GM10248 (cell line): ENCODE measurements around the gene CTF1.
A peak's percentile ranks its signal among the peaks of the same experiment; 100 is the strongest.
"Not testable (repeated sequence)": the region's sequence is repeated elsewhere in the genome, so short reads cannot be mapped to it uniquely, and the experiment has no call there.

Experiments used
- CTCF ChIA-PET: fragments of 300-600 bp; sonication (Branson Sonifier 250); formaldehyde crosslinking; extraction: SDS; loops from one replicate; lab custom pipeline; 2021; ENCODE audit warnings: antibody characterized with exemption; lab: Yijun Ruan, JAX
- POLR2A ChIA-PET: fragments of 350-650 bp; sonication (Branson Sonifier 250); formaldehyde crosslinking; extraction: SDS; loops from one replicate; lab custom pipeline; 2020; ENCODE audit warnings: antibody characterized with exemption; lab: Yijun Ruan, JAX
- DNase-seq: peaks from one replicate; pipeline ENCODE4 v3.0.0; 2012; ENCODE audit errors: extremely low spot score
- TF ChIP-seq, protein P1 (sequence below): IDR thresholded peaks from 2 replicates; pipeline ENCODE4 v1.5.1; 2012; ENCODE audit warnings: mild to moderate bottlenecking, low read depth; ENCODE audit errors: extremely low read depth, missing control alignments, control extremely low read depth

Gene CTF1, protein sequence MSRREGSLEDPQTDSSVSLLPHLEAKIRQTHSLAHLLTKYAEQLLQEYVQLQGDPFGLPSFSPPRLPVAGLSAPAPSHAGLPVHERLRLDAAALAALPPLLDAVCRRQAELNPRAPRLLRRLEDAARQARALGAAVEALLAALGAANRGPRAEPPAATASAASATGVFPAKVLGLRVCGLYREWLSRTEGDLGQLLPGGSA

DNA sequence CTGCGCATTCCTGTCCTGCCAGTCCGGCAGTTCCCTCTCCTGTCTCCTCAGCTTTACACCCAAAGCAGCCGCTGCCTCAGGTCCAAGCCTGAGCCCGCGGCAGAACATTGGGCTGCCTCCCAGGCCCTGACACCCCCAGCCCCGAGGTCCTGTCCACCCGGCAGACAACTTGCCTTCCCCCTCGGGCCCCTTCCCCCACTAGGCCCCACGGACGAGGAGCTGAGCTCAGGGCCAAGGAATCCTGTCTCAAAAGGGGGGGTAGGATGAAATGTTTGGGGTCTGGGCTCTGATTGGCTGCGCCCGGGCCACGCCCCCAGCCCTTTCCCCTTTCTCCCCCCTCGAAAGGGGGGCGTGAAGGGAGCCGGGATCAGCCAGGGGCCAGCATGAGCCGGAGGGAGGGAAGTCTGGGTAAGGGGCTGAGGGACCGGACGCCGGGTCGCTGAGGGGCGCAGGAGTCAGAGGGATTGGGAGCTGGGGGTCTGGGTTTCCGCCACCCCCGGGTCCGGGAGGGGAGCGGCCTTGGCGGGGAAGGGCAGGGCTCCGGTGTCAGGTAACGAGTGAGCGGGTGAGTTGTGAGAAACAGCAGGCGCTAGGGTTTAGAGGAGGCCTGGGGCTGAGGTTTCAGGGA lies at the start of gene CTF1:
Gene CTF1 (plus strand): TSS at position 354 of the 628 bp plus-strand sequence. CDS start 30 bp downstream, at position 384.
- CTCF ChIA-PET: interaction anchor here (1.2 to 2.0 kb wide), 3 partner anchors 10 to 118 kb away, joined by 3 to 7 read pairs (median 3); no protein-coding TSS in a partner anchor
- TF ChIP-seq, protein P1, sequence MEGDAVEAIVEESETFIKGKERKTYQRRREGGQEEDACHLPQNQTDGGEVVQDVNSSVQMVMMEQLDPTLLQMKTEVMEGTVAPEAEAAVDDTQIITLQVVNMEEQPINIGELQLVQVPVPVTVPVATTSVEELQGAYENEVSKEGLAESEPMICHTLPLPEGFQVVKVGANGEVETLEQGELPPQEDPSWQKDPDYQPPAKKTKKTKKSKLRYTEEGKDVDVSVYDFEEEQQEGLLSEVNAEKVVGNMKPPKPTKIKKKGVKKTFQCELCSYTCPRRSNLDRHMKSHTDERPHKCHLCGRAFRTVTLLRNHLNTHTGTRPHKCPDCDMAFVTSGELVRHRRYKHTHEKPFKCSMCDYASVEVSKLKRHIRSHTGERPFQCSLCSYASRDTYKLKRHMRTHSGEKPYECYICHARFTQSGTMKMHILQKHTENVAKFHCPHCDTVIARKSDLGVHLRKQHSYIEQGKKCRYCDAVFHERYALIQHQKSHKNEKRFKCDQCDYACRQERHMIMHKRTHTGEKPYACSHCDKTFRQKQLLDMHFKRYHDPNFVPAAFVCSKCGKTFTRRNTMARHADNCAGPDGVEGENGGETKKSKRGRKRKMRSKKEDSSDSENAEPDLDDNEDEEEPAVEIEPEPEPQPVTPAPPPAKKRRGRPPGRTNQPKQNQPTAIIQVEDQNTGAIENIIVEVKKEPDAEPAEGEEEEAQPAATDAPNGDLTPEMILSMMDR: no peak
- DNase-seq: no peak
- POLR2A ChIA-PET: no interaction called here

DNA sequence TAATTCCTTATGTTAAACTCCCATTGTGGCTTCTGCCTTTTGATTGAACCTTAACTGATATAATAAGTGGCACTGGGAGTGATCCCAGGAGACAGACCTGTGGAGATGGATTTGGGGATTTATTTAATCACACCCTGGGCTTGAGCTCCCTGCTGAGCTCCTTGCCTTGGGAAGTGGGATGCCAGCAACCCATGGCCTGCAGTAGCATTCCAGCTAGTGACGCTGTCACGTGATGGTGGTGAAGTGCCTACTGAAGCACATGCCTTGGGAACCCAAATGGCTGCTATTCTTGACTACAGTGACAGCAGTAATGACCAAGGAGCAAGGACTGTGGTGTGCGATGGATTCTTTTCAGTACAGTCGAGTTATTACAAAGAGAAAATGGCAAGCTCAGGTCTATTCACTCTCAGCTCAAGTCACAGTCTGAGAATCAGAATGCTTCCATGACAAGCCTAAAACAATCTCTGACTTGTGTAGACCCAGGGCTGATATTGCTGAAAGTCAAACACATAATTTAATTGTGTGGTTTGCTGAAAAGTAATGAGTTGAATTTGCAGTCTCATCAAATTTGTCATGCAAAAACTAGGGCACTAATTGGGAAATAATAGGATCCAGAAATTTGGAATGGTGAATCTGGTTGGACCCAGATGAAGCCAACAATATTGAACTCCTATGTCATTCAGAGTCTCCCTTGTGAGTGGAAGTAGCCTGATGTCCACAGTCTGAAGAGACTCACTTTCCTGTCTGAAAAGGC lies 49.6 kb upstream of the CTF1 start:
- TF ChIP-seq, protein P1: no peak
- peak; percentile 2 for DNase-seq
- POLR2A ChIA-PET: no interaction called here
- CTCF ChIA-PET: interaction anchor here (1.2 to 5.0 kb wide), 11 partner anchors 7 to 94 kb away, joined by 3 to 73 read pairs (median 24); partner anchors contain the start of gene BCL7C

DNA sequence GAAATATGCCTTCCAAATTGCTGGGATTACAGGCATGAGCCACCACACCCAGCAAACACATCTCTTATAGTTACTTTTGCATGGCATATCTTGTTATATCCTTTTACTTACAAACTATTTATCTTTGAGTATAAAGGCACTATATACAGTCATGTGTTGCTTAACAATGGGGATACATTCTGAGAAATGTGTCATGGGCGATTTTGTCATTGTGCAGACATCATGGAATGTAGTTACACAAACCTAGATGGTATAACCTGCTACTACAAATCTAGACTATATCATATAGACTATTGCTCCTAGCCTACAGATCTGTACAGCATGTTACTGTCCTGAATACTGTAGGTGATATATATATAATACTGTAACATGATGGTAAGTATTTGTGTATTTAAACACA lies 46.2 kb upstream of the CTF1 start:
- DNase-seq: no peak
- ChIA-PET POLR2A (no interaction called here), CTCF (interaction anchor here (1.5 kb wide), 1 partner anchor 36 kb away, joined by 3 read pairs; no protein-coding TSS in a partner anchor)
- TF ChIP-seq, protein P1: no peak

DNA sequence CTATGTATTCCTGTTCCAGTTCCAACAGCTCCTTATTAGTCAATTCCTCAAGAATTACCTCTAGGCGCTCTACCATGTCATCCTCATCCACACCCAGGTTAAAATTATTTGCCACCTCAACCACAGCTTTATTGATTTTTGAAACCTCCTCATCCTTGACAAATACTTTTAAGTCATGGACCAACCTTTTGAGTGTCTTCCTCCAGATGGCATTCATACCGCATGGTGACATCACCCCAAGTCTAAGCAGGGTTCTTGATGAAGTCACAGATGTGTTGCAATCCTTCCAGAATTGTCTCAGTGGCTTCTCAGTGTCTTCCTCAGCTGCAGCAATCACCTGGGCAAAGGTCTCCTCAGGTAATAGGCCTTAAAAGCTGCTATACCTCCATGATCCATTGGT lies 42.7 kb upstream of the CTF1 start:
- peak; percentile 1 for DNase-seq
- TF ChIP-seq, protein P1: no peak
- CTCF ChIA-PET: interaction anchor here (1.0 to 6.2 kb wide), 3 partner anchors 10 to 88 kb away, joined by 3 to 58 read pairs (median 3); no protein-coding TSS in a partner anchor
- POLR2A ChIA-PET: no interaction called here

DNA sequence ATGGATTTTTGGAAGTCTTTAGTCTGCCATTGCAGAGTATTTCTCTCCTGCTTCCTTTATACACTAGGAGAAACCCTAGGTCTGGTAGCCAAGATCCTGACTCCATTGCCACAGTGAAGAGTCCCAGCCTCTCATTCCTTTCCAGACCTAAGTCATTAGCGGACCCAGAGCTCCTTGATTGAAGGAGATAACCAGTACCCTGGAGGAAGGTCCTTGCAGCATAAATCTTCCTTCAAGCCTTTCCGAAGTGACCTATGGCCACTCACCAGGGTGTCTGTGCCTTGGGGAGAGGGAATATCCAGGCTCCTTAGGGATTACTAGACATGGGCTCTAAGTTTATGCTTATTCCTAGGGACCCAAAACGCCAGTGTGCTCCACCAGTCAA lies 38.3 kb upstream of the CTF1 start:
- ChIA-PET POLR2A (interaction anchor here (0.6 kb wide), 1 partner anchor 19 kb away, joined by 4 read pairs; no protein-coding TSS in a partner anchor), CTCF (interaction anchor here (6.2 kb wide), 1 partner anchor 14 kb away, joined by 58 read pairs; no protein-coding TSS in a partner anchor)
- TF ChIP-seq, protein P1: no peak
- DNase-seq: no peak

DNA sequence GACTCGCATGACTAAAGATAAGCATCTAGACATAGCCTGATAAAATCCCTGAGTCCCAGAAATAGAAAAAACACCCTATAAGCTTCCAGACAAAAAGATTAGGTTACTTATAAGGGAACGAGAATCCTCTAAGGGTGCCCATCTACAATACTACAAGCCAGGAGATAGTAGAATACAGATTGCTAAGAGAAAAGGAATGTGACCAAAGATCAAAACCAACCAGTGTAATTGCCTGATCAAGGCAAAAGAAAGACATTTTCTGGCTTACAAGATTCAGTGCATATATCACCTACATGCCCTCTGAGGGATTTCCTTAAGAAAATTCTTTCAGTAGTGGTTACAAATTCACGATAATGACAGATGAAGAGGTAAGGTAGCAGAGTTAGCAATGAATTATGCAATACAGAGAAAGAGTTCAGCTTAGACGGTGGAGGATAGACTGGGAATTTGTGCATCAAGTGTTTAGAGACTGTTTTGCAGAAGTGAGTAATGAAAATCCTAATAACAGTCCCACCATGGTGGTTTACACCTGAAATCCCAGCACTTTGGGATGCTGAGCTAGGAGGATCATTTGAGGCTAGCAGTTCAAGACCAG lies 37.5 kb upstream of the CTF1 start:
- ChIA-PET CTCF (no interaction called here), POLR2A (no interaction called here)
- DNase-seq: no peak
- TF ChIP-seq, protein P1: no peak

DNA sequence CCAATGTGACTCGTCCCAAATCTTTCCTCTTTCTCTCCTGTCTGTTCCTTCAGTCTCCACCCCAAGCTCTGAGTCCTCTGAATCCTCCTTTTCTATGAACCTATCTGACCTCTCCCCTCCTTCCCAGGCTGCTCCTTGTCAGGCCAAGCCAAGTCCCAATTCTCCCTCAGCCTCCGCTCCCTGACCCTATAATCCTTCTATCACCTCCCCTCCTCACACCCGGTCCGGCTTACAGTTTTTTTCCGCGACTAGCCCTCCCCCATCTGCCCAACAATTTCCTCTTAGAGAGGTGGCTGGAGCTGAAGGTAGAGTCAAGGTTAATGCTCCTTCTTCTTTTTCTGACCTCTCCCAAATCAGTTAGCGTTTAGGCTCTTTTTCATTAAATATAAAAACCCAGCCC lies 35.7 kb upstream of the CTF1 start:
- CTCF ChIA-PET: interaction anchor here (1.3 kb wide), 1 partner anchor 16 kb away, joined by 4 read pairs; no protein-coding TSS in a partner anchor
- POLR2A ChIA-PET: not testable (repeated sequence)

DNA sequence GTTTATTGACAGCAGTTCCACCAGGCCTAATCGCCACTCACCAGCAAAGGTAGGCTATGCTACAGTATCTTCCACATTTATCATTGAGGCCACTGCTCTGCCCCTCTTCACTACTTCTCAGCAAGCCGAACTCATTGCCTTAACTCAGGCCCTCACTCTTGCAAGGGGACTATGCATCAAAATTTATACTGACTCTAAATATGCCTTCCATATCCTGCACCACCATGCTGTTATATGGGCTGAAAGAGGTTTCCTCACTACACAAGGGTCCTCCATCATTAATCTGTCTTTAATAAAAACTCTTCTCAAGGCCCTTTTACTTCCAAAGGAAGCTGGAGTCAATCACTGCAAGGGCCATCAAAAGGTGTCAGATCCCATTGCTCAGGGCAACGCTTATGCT lies 33.2 kb upstream of the CTF1 start:
- POLR2A ChIA-PET: interaction anchor here (0.6 kb wide), 1 partner anchor 490 kb away, joined by 4 read pairs; no protein-coding TSS in a partner anchor
- not testable (repeated sequence) for DNase-seq
- CTCF ChIA-PET: interaction anchor here (1.6 kb wide), 2 partner anchors 18 to 39 kb away, joined by 5 read pairs; no protein-coding TSS in a partner anchor

More for the DNA sequence above, 35.7 kb upstream of the CTF1 start:
- DNase-seq: not testable (repeated sequence)
